GM21526 (cell line): ENCODE measurements around the gene CEP72.
"Not testable (repeated sequence)": the region's sequence is repeated elsewhere in the genome, so short reads cannot be mapped to it uniquely, and the experiment has no call there.

ENCODE experiments used
- ATAC-seq: cut with Tn5 transposase; IDR thresholded peaks from one replicate; pipeline ENCODE4 v1.9.1; 2021; ENCODE audit warnings: moderate library complexity; ENCODE audit not compliant: unreplicated experiment, low FRiP score

The CEP72 gene

GRCh38 chr5:611731-612486 is at the start of gene CEP72:
Gene CEP72, plus strand, starts transcription at chr5:612340. Its CDS starts 22 bp downstream, at chr5:612362.
- peak; percentile 69 for ATAC-seq

- no peak for ATAC-seq
Measured at GRCh38 chr5:565782-566440, 46.2 kb upstream of the CEP72 start.

GRCh38 chr5:566636-567309 is 45.4 kb upstream of the CEP72 start:
- ATAC-seq, result no peak

GRCh38 chr5:567664-568060 is 44.5 kb upstream of the CEP72 start:
- no peak for ATAC-seq

GRCh38 chr5:568061-568781 is 43.9 kb upstream of the CEP72 start:
- no peak for ATAC-seq

- no peak for ATAC-seq
Measured at GRCh38 chr5:568809-569208, 43.3 kb upstream of the CEP72 start.

GRCh38 chr5:569358-569867 is 42.7 kb upstream of the CEP72 start:
- ATAC-seq, result no peak

- ATAC-seq, result no peak
Measured at GRCh38 chr5:569868-570361, 42.2 kb upstream of the CEP72 start.

GRCh38 chr5:570446-570845 is 41.7 kb upstream of the CEP72 start:
- ATAC-seq, result no peak

GRCh38 chr5:570886-571285 is 41.3 kb upstream of the CEP72 start:
- ATAC-seq, result no peak

GRCh38 chr5:571791-572190 is 40.3 kb upstream of the CEP72 start:
- ATAC-seq, result no peak

GRCh38 chr5:572398-573019 is 39.6 kb upstream of the CEP72 start:
- ATAC-seq, result no peak

GRCh38 chr5:573206-573605 is 38.9 kb upstream of the CEP72 start:
- no peak for ATAC-seq

- no peak for ATAC-seq
Measured at GRCh38 chr5:573976-574375, 38.2 kb upstream of the CEP72 start.

GRCh38 chr5:574906-575305 is 37.2 kb upstream of the CEP72 start:
- no peak for ATAC-seq

- no peak for ATAC-seq
Measured at GRCh38 chr5:575636-576035, 36.5 kb upstream of the CEP72 start.

- ATAC-seq, result not testable (repeated sequence)
Measured at GRCh38 chr5:577214-577613, 34.9 kb upstream of the CEP72 start.

GRCh38 chr5:577800-578199 is 34.3 kb upstream of the CEP72 start:
- no peak for ATAC-seq

GRCh38 chr5:579211-579610 is 32.9 kb upstream of the CEP72 start:
- ATAC-seq, result no peak

- no peak for ATAC-seq
Measured at GRCh38 chr5:579746-580366, 32.3 kb upstream of the CEP72 start.
